Activated CD4-positive, alpha-beta T cell treated with anti-CD3 and anti-CD28 coated beads, Interleukin-2, amount 50 U/mL, for 16 hours (primary cell): ENCODE data around the gene EYA2.

Experiments used
- DNase-seq: peaks from one replicate; pipeline ENCODE4 v3.0.0-alpha.2; 2020

The EYA2 gene

GRCh38 chr20:46934746-46935287 lies 40.2 kb downstream of the EYA2 start:
- no peak for DNase-seq

DNA sequence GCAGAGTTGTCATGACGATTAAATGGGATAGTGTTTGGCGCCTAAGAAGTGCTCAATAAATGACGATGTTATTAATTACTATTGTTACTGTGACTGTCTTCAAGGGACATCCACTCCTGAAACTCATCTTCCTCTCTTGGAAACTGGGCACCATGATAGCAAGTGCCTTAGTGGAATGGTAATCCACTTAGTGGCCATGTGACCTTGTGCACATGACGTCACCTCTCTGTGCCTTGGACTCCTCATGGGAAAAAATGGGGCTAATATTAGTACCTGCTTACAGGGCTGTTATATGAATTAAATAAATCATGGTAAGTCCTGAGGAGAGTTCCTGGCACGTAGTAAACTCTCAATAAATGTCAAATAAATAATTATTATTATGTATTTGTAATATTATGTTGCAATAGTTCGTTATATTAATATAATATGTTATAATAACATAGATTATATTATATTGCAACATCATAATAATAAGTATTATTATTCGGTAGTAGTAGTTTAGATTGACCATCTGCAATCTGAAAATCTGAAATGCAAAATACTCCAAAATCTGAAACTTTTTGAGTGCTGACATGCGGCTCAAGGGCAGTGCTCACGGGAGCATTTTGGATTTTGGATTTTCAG lies 40.9 kb downstream of the EYA2 start:
- DNase-seq, result no peak

DNA sequence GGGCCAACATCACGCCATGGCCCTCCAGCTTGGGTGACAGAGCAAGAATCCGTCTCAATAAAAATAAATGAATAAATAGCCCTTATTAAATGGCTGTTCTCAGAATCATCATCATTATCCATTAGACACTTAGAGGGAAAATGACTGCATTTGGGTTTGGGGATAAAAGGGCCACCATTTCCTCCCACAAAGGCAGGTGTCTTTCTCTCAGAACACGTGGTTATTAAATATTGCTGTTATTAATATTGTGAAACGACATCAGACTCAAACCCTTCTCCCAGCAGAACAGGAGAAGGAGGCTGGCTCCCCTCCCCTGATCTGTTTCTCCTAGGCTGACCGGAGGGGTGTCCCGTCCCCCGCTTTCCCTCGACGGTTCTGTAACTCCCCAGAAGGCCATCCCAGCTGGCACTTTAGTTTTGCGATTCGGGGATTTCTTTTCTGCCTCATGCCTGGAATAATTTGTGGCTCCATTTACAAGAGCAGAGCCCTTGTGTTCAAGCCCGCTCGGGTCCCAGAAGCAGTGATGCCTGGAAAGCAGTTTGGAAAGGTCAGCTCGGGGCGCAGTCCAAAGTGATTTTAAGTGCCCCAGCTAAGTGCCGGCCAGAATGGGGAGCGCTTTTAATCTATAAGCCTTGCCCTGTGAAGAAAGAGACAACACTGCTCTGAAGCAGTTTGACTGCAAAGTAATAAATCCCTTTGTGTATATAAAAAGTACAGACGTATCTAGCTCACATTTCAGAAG lies 41.9 kb downstream of the EYA2 start:
- DNase-seq, result no peak

DNA sequence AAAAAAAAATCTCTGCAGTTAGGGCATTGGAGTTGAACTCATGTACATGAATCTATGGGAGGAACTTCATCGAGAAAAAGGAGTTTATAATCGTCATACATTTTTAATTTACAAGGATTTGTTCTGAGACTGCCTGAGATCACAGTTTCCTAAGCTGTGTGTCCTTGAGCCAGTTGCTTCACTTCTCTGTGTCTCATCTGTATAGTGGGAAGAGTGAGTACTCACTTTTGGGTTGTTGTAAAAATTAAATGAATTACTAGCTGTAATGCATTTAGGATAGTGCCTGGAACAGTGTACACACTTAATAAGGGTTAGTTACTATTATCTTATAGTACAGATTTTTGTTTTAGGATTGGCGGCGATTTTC lies 42.5 kb downstream of the EYA2 start:
- DNase-seq, result no peak

DNA sequence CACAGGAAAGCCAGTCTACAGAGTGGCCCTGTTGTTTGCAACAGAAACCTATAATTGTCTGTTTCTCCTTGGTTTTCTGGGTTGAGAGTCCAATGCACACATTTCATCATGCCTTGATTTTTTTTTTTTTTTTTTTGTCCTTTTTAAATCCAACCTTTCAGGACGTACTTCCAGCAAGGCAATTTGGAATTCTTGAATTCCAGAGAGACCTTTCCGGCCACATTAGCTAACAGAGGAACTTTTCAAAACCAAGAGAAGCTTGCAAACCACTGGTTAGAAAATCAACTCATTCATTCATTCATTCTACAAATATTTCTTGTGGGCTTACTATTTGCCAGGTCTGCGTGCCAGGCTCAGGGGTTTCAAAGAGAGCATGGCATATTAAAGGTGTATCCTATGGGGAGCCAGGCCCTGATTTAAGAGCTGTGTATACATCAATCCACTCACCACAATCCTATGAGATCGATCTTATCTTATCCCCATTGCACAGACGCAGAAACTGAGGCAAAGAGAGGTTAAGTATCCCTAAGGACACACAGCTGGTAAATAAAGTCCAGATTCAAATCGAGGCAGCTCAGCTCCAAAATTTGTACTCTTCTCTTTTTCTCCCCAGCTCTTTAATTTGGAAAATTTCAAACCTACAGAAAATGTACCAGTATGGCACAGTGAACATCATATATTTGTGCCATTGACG lies 43.0 kb downstream of the EYA2 start:
- no peak for DNase-seq

DNA sequence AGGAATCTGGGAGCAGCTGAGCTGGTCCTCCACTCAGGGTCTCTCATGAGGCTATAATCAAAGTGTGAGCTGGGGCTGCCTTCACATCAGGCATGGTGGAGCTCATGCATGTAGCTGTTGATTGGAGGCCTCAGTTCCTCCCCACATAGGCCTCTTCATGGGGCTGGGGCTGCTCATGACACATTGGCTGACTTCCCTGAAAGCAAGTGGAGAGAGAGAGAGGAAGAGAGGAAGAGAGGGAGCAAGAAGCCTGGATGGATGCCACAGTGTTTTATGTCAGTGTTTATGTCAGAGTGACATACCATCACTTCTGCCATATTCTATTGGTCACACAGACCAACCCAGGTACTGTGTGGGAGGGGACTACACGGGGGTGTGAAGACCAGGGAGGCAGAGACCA lies 43.8 kb downstream of the EYA2 start:
- no peak for DNase-seq

DNA sequence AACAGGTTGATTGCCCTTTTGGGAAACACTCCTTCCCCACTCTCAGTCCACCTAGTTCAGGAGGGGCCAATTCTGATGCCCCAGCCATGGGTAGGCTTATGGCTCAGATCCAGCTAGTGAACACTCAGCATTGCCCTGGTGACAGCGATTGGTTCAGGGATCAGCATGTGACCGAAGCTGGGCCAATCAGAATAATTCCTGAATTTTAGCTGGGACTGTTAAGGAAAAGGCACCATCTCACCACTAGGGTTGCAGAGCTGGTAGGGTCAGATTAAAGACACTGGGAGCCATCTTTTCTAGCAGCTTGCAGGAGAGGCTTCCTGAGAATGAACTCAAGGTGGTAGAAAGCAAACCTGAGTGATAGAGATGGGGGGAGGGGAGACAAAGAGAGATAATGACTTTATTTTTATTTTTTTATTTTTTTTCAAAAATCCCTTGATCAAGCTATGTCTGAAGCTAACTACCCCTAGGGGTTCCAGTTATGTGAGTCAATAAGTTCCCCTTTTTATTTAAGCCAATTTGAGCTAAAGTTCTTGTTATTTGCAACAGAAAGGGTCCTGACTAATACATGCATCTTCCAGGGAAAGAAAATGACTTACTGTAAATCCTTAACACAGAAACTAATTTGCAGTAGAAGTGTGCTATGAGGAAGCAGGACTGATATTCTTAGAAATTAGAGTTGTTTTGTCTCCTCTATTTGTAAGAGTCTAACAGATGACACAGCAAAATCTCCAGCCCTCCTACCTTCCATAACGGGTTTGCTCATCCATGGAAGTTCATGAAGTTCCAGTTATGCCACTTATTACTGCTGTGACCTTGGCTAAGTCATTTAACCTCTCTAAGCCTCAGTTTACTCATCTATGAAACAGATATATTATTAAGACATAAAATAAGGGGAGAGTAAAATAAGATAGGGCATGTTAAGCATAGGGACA lies 44.7 kb downstream of the EYA2 start:
- peak; percentile 5 for DNase-seq

GRCh38 chr20:46940616-46941015 lies 46.0 kb downstream of the EYA2 start:
- DNase-seq, result no peak

DNA sequence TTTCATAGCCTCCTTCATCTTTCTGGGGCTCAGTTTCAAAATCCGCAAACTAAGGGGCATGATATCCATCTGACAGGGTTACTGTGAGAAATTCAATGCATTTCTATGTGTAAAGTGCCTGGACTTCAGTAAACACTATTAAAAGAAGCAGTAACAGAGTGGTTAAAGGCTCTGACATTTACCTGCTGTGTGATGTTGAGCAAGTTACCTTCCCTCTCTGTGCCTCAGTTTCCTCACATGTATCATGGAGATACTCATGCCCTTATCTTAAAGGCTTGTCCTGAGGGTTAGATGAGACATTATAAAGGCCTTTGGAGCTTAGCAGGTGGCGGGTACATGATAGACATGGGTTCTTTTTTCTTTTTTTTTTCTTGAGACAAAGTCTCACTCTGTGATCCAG lies 46.8 kb downstream of the EYA2 start:
- no peak for DNase-seq

GRCh38 chr20:46943861-46944591 lies 49.4 kb downstream of the EYA2 start:
- DNase-seq, result no peak

GRCh38 chr20:46945465-46945864 lies 50.8 kb downstream of the EYA2 start:
- DNase-seq, result no peak

GRCh38 chr20:46946181-46946624 lies 51.6 kb downstream of the EYA2 start:
- no peak for DNase-seq

DNA sequence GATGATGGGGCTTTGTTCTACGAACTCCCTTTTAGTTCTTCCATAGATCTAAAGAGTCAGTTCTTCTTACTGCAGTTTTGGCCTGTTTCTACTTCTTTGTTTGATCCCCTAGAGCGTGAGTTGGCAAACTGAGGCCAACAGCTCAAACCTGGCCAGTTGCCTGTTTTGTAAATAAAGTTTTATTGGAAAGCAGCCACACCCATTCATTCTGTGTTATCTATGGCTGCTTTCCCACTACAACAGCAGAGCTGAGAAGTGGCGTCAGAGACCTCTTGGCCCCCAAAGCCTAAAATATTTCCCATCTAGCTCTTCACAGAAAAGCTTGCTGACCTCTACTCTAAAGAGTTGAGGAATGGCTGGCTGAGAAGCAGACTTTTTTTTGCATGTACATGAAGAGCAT lies 52.2 kb downstream of the EYA2 start:
- no peak for DNase-seq

GRCh38 chr20:46948081-46948480 lies 53.4 kb downstream of the EYA2 start:
- no peak for DNase-seq

DNA sequence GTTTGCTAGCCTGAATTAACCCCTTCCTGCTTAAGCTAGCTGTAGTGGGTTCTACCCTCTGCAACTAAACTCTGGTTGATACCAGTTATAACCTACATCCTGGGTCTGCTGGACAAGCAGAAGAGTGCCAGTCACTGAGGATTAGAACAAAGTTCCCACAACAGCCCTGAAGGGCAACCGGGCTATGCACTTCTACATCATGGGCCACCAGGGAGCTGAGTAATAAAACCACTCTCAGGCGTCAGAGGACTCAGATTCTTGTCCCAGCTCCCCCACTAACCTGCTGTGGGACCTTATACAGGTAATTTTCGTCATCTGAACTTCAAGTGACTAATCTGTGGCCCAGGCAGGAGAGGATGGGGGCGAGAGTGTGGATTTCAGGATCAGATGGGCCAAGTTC lies 56.8 kb downstream of the EYA2 start:
- DNase-seq, result peak; percentile 6

DNA sequence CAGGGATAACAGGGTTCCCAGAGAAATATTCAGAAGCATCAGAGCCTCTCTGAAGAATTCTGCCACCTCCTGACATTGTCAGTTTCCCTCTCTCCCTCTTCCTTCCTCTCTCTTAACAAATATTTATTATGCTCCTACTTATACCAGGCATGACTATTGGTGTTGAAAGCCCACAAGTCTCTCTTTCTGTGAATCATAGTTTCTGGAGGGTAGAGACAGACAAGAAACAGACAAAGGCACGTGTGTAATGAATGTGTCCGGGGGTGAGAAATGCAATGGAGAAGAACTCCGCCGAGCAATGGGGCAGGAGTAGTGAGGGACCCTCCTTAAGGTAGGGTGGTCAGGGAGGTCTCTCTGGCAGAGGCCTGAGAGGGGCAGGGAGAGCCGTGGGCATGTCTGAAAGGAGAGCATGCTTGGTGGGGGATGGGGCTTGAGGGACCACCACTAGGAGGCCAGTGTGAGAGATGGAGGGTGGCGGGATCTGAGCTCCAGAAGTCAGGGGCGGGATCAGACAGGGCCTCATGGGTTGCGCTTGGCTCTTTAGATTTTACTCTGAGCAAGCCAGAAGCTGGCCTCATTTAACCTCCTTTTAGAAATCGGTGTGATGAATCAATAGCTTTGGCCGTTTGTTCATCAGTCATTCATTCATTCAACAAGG lies 57.3 kb downstream of the EYA2 start:
- DNase-seq, result no peak

DNA sequence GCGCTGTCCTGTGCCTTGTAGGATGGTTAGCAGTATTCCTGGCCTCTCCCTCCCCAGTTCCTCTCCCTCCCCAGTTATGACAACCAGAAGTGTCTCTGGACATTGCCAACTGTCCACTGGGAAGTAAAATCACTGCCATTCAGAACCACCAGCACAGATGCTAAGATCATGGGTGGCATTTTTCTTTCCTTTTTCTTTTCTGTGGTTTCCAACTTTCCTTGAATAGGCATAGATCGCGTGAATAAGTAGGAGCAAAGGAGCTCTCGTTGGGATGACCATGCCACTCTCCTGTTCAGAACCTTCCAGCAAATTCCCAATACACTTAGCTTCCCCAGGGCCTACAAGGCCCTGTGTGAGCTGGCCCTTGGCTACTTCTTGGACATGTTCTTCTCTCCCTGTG lies 59.0 kb downstream of the EYA2 start:
- no peak for DNase-seq

GRCh38 chr20:46954490-46955038 lies 59.9 kb downstream of the EYA2 start:
- no peak for DNase-seq

GRCh38 chr20:46955601-46956556 lies 61.2 kb downstream of the EYA2 start:
- no peak for DNase-seq
